Stimulated activated memory B cell treated with anti-CD40 and anti-IgM and Interleukin-4, amounts not matched to agents 10 μg/mL and 1 μg/mL and 100 μg/mL, for 72 hours (primary cell): ENCODE results near the gene PRIM2.
"Not testable (repeated sequence)": the region's sequence is repeated elsewhere in the genome, so short reads cannot be mapped to it uniquely, and the experiment has no call there.

Experiments
- ATAC-seq: fragments of 150-1000 bp; cut with Tn5 transposase; 2 replicates; pipeline ENCODE4 v1.10.0; 2021
- H3K27ac Mint-ChIP-seq: one replicate; pipeline ENCODE4 v1.8.0; 2022; ENCODE audit warnings: mild to moderate bottlenecking, mixed read lengths
- H3K27me3 Mint-ChIP-seq: one replicate; pipeline ENCODE4 v1.8.0; 2022; ENCODE audit warnings: mixed read lengths
- H3K36me3 Mint-ChIP-seq: one replicate; pipeline ENCODE4 v1.8.0; 2022; ENCODE audit warnings: mixed read lengths
- H3K4me1 Mint-ChIP-seq: one replicate; pipeline ENCODE4 v1.8.0; 2022; ENCODE audit warnings: mixed read lengths
- H3K4me3 Mint-ChIP-seq: one replicate; pipeline ENCODE4 v1.8.0; 2022; ENCODE audit warnings: mild to moderate bottlenecking, moderate library complexity, mixed read lengths
- H3K9me3 Mint-ChIP-seq: one replicate; pipeline ENCODE4 v1.8.0; 2022; ENCODE audit warnings: mixed read lengths

Gene PRIM2

DNA sequence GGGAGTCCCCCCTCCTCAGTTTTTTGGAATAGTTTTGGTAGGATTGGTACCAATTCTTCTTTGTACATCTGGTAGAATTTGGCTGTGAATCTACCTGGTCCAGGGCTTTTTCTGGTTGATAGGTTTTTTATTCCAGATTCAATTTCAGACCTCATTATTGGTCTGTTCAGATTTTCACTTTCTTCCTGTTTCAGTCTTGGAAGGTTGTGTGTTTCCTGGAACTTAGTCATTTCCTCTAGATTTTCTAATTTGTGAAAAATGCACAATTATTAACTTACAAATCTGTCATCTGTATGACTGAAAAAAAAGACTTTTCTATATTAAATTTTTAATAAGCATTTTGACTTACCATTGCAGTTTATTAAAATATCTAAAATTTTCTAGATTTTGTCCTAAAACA lies 287.9 kb downstream of the PRIM2 start:
- not testable (repeated sequence) for H3K9me3 Mint-ChIP-seq, H3K27me3 Mint-ChIP-seq, H3K4me1 Mint-ChIP-seq, ATAC-seq, H3K4me3 Mint-ChIP-seq, H3K27ac Mint-ChIP-seq
- peaks cover 42% of the 10 kb centered on the region for H3K36me3 Mint-ChIP-seq

GRCh38 chr6:57606331-57606730 lies 288.9 kb downstream of the PRIM2 start:
- H3K27me3 Mint-ChIP-seq, H3K4me3 Mint-ChIP-seq, H3K4me1 Mint-ChIP-seq, ATAC-seq, H3K9me3 Mint-ChIP-seq, H3K27ac Mint-ChIP-seq: not testable (repeated sequence)
- H3K36me3 Mint-ChIP-seq, result peaks cover 47% of the 10 kb centered on the region

DNA sequence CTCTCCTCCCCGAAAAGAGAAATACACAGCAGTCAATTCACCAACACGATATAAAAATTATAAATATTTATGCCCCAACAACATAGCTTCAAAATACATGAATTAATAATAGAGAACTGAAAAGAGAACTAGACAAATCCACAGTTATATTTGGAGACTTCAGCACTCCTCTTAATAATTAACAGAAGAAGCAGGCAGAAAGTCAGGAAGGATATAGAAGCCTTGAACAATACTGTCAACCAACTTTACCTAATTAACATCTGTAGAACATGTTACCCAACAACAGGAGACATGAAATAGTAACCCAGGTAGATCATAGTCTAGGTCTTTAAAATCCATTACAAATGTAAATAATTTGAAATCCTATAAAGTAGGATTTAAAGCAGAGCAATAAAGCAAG lies 293.2 kb downstream of the PRIM2 start:
- not testable (repeated sequence) for H3K9me3 Mint-ChIP-seq, H3K27me3 Mint-ChIP-seq, H3K4me3 Mint-ChIP-seq, H3K4me1 Mint-ChIP-seq, ATAC-seq, H3K27ac Mint-ChIP-seq
- H3K36me3 Mint-ChIP-seq, result peaks cover 33% of the 10 kb centered on the region

GRCh38 chr6:57618959-57619358 lies 301.5 kb downstream of the PRIM2 start:
- H3K27me3 Mint-ChIP-seq, H3K4me3 Mint-ChIP-seq, H3K9me3 Mint-ChIP-seq, H3K4me1 Mint-ChIP-seq, H3K27ac Mint-ChIP-seq, ATAC-seq: not testable (repeated sequence)
- peaks cover 29% of the 10 kb centered on the region for H3K36me3 Mint-ChIP-seq

GRCh38 chr6:57631773-57632172 lies 314.3 kb downstream of the PRIM2 start:
- H3K27me3 Mint-ChIP-seq, H3K27ac Mint-ChIP-seq, H3K9me3 Mint-ChIP-seq, H3K4me3 Mint-ChIP-seq, ATAC-seq, H3K4me1 Mint-ChIP-seq: not testable (repeated sequence)
- peaks cover 11% of the 10 kb centered on the region for H3K36me3 Mint-ChIP-seq

DNA sequence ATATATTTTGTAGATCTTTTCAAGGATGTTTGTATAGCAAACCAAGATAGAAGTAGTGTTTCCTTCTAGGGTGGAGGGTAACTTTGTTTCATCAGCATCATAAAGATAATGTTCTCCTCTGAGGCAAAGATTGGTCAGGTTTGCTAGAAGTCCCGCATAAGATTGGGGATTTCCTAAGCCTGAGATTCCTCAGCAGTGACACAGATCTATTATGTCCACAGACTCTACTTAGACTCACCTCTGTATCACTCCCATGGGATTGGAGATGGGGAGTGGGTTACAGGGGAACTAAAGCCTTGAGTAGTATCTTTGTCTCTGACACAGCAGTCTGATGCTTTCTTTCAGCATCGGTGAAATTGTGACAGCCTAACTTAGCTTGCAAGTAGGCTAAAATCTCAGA lies 341.1 kb downstream of the PRIM2 start:
- not testable (repeated sequence) for H3K4me1 Mint-ChIP-seq, H3K4me3 Mint-ChIP-seq, H3K36me3 Mint-ChIP-seq, H3K9me3 Mint-ChIP-seq, ATAC-seq, H3K27ac Mint-ChIP-seq, H3K27me3 Mint-ChIP-seq

- H3K4me3 Mint-ChIP-seq, H3K27me3 Mint-ChIP-seq, H3K4me1 Mint-ChIP-seq, ATAC-seq, H3K9me3 Mint-ChIP-seq, H3K27ac Mint-ChIP-seq, H3K36me3 Mint-ChIP-seq: not testable (repeated sequence)
These were observed 342.4 kb downstream of the PRIM2 start for GRCh38 chr6:57659794-57660193.

DNA sequence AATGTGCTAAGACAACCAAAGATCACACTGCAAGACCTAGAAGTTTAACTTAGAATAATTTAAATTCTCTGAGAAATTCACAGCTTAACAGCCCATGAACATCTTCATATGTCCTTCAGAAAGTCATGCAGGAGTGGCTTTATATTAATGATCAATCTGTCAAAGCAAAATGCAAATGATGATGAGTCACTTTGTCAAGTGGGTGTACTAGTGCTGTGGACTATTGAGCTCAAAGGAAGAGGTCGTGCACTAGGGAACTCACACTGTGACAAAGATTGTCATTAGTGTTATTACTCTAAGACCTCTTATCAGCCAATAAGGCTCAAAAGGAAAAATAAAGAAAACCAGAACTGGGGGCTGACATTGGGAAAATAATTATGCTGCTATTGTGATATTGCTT lies 343.5 kb downstream of the PRIM2 start:
- H3K27me3 Mint-ChIP-seq, H3K27ac Mint-ChIP-seq, ATAC-seq, H3K36me3 Mint-ChIP-seq, H3K4me3 Mint-ChIP-seq, H3K4me1 Mint-ChIP-seq, H3K9me3 Mint-ChIP-seq: not testable (repeated sequence)

DNA sequence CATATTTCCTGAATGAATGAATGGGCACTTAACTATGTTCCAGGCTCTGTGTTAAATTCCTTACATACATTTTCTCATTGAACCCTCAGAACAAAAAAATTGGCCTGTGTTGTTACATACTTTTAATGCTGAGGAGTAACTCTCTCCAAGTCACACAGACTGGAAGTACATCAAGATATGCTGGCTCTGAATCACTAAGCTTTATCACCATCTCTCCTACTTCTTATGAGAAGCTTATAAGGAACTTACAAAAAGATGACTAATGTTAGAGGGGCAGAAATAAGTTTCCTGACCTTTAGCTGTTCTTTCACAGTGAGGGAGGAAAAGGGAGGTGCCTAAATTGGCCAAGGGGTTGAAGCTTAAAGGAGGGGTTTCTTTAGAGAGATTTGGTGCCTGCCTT lies 350.7 kb downstream of the PRIM2 start:
- H3K4me1 Mint-ChIP-seq, H3K27ac Mint-ChIP-seq, ATAC-seq, H3K36me3 Mint-ChIP-seq, H3K27me3 Mint-ChIP-seq, H3K4me3 Mint-ChIP-seq, H3K9me3 Mint-ChIP-seq: not testable (repeated sequence)

DNA sequence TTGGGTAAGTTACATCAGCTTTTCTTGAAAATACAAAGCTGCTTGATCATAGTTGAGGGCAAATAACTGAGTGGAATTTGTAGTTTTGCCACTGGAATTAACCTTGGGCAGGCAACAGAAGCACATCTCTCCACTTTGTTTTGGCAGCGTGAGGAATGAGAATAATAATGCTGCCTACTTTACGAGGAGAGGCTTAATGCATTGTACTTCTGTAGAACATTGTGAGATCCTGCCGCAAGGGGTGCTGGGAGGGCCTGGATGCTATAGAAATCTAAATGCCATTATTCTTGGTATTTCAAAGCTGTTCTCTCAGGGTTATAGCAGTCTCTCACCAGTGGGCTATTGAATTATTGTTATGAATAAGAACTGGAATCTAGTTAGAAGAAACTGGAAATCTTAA lies 353.8 kb downstream of the PRIM2 start:
- not testable (repeated sequence) for H3K9me3 Mint-ChIP-seq, H3K36me3 Mint-ChIP-seq, H3K27me3 Mint-ChIP-seq, H3K27ac Mint-ChIP-seq, H3K4me3 Mint-ChIP-seq, ATAC-seq, H3K4me1 Mint-ChIP-seq

DNA sequence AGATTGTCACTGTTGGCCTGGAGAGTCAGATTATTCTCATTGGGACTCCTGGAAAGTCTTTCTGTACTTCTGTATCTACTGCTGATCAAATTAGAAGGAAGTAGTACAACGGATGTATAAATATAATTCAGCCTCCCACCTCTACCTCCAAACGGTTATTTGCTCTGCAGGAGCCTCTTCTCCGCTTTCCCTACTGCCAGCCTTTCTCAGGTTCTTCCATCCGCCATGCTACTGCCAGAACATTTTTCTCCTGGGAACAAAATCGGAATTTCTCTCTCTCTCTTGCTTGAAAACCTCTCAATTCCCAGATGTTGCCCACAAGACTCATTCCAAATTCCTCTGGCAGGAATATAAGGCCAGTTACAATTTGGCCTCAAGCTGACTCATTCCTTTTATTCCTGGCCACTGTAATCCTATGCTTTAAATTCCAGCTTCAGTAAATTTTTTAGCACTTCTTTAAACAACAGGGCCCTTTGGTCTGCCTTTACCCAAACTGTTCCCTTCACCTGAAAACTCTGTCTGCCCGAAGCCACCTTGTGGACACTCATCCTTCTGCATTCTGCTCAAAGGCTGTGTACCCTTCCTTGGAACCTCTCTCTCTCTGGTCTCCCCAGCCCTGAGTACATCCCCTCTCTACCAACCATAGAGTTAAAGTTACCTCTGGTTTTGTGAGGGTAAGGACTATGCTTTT lies 354.7 kb downstream of the PRIM2 start:
- not testable (repeated sequence) for H3K27ac Mint-ChIP-seq, ATAC-seq, H3K9me3 Mint-ChIP-seq, H3K36me3 Mint-ChIP-seq, H3K4me3 Mint-ChIP-seq, H3K4me1 Mint-ChIP-seq, H3K27me3 Mint-ChIP-seq

DNA sequence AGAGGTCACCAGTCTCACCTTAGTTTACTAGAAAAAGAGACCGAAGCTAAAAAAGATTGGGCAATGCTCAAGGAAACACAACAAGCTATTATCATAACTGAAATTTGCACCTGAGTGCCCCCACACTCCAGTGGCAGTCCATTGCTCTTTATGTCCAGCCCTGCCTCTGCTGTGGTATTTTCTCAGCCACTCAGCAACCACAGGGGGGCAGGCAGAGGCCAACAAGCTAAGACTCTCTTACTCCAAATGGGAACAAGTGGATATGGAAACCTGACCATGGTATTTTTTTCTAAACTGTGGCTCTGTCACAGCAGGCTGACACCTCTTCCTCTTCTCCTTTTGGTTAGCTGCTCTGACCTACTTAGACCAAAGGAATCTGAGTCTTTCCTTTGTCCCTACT lies 355.9 kb downstream of the PRIM2 start:
- not testable (repeated sequence) for H3K9me3 Mint-ChIP-seq, H3K27me3 Mint-ChIP-seq, H3K27ac Mint-ChIP-seq, ATAC-seq, H3K36me3 Mint-ChIP-seq, H3K4me3 Mint-ChIP-seq, H3K4me1 Mint-ChIP-seq

- not testable (repeated sequence) for H3K27ac Mint-ChIP-seq, H3K4me3 Mint-ChIP-seq, H3K9me3 Mint-ChIP-seq, H3K27me3 Mint-ChIP-seq, H3K4me1 Mint-ChIP-seq, ATAC-seq, H3K36me3 Mint-ChIP-seq
These were observed 358.0 kb downstream of the PRIM2 start for GRCh38 chr6:57675386-57675785.

- H3K27ac Mint-ChIP-seq, ATAC-seq, H3K4me1 Mint-ChIP-seq: not testable (repeated sequence)
These were observed 379.0 kb downstream of the PRIM2 start for GRCh38 chr6:57696382-57696781.

More at GRCh38 chr6:57696382-57696781, 379.0 kb downstream of the PRIM2 start:
- not testable (repeated sequence) for H3K4me3 Mint-ChIP-seq, H3K9me3 Mint-ChIP-seq, H3K36me3 Mint-ChIP-seq
- peaks cover 11% of the 10 kb centered on the region for H3K27me3 Mint-ChIP-seq
